Measurements from ENCODE around the gene RFX5. TPM values are rescaled to one million over a fixed set of nuclear protein-coding genes. Genes with fewer than 3 reads are reported as not detected.
A peak's percentile ranks its signal among the peaks of the same experiment; 100 is the strongest.

The RFX5 gene
- total and polyA plus RNA-seq, 12 donors: 22.6 to 82.5 (median 50.0) TPM

DNA sequence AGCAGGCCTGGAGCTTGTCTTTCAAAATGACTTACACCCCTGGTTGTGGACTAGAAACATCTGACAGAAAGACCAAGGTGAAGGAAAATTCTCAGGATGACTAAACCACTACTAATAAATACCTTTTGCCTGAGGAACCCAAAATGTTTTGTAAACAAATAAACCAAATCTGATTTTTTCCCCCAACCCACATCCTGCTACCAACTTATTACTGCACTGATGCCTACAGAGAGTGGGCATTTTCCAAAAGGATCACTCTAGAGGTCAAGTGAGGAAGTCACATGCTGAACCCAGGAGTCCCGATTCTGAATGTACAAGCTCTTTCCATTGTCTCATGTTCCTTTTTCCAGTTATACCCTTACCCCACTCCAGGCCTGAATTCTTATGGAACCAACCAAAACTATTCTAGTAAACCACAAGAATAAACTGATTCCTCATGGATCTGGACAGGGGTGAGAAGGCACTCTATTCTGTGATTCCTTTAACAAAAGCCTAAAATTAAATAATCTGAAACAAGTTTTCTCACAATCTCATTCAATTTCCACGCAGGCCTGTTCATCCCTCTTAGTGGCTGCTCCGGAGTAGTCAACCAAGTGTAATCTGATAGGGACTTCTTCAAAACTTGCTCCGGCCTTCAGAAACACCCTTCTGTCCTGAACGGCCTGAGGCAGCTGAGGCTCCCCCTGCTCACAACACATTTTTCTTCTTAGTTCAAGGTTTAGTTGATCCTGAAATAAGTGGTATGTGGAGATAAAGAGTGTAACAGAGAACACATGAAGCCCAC is 21.2 kb downstream of the RFX5 start:
- WGBS, 4 donors: 12 to 25% (median 19%) methylated on average over 5 of the region's 5 CpGs
- Histone ChIP-seq H3K36me3 (replicated peaks in 1 of 2) (peaks cover 0 to 29% of the 10 kb centered on the region in 2 donors), H3K9me3 (replicated peaks in 1 of 3) (no peaks in the 10 kb centered on the region), H3K4me3 (peak overlapping the region in 2 of 4 donors; percentile 69 to 82), H3K4me1 (replicated peaks in 1 of 2) (peaks cover 26 to 34% of the 10 kb centered on the region in 2 donors), H3K27ac (peak overlapping the region in 4 of 5 donors; percentile 45 to 95 (median 90)), H3K27me3 (no peaks in the 10 kb centered on the region)
- TF ChIP-seq, protein P1, sequence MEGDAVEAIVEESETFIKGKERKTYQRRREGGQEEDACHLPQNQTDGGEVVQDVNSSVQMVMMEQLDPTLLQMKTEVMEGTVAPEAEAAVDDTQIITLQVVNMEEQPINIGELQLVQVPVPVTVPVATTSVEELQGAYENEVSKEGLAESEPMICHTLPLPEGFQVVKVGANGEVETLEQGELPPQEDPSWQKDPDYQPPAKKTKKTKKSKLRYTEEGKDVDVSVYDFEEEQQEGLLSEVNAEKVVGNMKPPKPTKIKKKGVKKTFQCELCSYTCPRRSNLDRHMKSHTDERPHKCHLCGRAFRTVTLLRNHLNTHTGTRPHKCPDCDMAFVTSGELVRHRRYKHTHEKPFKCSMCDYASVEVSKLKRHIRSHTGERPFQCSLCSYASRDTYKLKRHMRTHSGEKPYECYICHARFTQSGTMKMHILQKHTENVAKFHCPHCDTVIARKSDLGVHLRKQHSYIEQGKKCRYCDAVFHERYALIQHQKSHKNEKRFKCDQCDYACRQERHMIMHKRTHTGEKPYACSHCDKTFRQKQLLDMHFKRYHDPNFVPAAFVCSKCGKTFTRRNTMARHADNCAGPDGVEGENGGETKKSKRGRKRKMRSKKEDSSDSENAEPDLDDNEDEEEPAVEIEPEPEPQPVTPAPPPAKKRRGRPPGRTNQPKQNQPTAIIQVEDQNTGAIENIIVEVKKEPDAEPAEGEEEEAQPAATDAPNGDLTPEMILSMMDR (IDR thresholded peaks at IDR 0.05): no peak
- TF ChIP-seq POLR2A (IDR thresholded peaks at IDR 0.05): peak in 1 of 2 donors; percentile 23
- DNase-seq: peak in 3 of 7 donors; percentile 21 to 37 (median 29)
- intact Hi-C loops (cut with DNase I): no loop called here

DNA sequence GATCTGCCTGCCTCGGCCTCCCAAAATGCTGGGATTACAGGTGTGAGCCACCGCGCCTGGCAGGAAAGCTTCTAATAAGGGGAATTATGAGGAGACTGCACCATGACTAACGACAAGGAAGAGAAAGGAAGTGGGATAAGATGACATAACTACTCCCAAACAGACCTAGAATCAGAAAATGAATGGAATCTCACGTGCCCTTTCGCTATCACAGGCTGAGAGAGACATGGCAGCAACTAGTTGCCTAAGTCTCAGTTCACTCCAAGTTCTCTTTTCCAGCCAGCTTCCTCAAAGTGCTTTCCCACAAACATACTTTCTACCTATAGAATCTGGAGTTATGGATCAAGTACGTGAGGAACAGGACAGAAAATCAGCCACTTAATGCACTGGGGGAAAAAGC is 21.8 kb downstream of the RFX5 start:
- H3K4me3 ChIP-seq: no peak overlapping the region
- peaks cover 26 to 35% of the 10 kb centered on the region in 2 donors for H3K4me1 ChIP-seq (replicated peaks in 1 of 2)
- H3K27ac ChIP-seq: peak overlapping the region in 1 of 5 donors; percentile 92
- peaks cover 0 to 32% of the 10 kb centered on the region in 2 donors for H3K36me3 ChIP-seq (replicated peaks in 1 of 2)
- intact Hi-C loops (cut with DNase I): no loop called here
- WGBS, 4 donors: 75 to 82% (median 79%) methylated on average over 7 of the region's 7 CpGs
- TF ChIP-seq POLR2A (IDR thresholded peaks at IDR 0.05): no peak
- TF ChIP-seq, protein P1 (IDR thresholded peaks at IDR 0.05): no peak
- no peaks in the 10 kb centered on the region for H3K27me3 ChIP-seq
- H3K9me3 ChIP-seq (replicated peaks in 1 of 3): no peaks in the 10 kb centered on the region
- DNase-seq: no peak

DNA sequence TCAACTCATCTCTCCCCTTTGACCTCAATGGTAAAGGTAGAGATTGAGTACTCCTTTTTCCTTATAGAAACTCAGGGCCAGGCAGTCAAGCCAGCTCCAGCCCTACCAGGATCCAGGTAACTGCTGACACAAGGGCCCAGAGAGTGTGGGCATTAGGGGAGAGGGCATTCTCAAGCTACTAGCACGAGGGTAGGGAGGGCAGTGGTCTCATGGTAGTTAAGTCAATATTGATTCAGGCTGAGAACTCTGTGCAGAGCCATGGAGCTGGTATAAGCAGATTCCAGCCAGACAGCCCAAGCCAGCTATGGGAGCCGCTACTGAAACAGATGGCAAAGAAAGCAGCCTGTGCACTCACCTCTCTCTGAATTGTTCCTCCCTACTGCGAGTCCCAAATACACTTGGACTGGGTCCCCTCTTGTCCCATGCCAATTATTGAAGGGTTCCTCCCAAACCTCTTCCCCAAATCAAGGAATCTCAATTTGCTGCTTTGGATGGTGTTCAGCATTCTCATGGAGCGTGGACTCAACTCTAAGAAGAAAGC is 22.6 kb downstream of the RFX5 start:
- 91 to 97% (median 94%) methylated on average over 4 of the region's 4 CpGs for WGBS, 4 donors
- Histone ChIP-seq H3K4me1 (replicated peaks in 1 of 2) (peaks cover 26 to 35% of the 10 kb centered on the region in 2 donors), H3K4me3 (no peak overlapping the region), H3K27ac (no peak overlapping the region), H3K9me3 (replicated peaks in 1 of 3) (no peaks in the 10 kb centered on the region), H3K27me3 (no peaks in the 10 kb centered on the region), H3K36me3 (replicated peaks in 1 of 2) (peaks cover 0 to 34% of the 10 kb centered on the region in 2 donors)
- intact Hi-C loops (cut with DNase I): no loop called here
- TF ChIP-seq, protein P1 (IDR thresholded peaks at IDR 0.05): no peak
- no peak for TF ChIP-seq POLR2A (IDR thresholded peaks at IDR 0.05)
- no peak for DNase-seq

DNA sequence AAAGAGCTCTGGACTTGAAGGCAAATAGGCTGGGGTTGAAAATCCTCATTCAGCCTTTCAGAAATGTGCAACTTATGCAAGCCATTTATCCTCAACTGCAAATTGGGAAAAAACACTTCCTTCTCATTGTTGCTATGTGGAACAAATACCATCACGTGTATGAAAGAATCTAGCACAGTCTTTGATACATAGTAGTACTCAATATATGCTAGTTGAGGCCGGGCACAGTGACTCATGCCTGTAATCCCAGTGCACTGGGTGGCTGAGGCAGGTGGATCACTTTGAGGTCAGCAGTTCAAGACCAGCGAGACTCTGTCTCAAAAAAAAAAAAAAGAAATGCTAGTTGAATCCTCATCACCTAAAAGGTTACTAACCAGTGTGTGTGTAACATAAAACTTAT is 28.1 kb downstream of the RFX5 start:
- TF ChIP-seq, protein P1 (IDR thresholded peaks at IDR 0.05): no peak
- no peak for TF ChIP-seq POLR2A (IDR thresholded peaks at IDR 0.05)
- no peak overlapping the region for H3K4me3 ChIP-seq
- H3K27ac ChIP-seq: no peak overlapping the region
- intact Hi-C loops (cut with DNase I): no loop called here
- H3K4me1 ChIP-seq (replicated peaks in 1 of 2): peaks cover 9 to 13% of the 10 kb centered on the region in 2 donors
- no peaks in the 10 kb centered on the region for H3K27me3 ChIP-seq
- DNase-seq: no peak
- 62 to 80% (median 67%) methylated on average over 3 of the region's 3 CpGs for WGBS, 4 donors
- no peaks in the 10 kb centered on the region for H3K9me3 ChIP-seq (replicated peaks in 1 of 3)
- peaks cover 0 to 66% of the 10 kb centered on the region in 2 donors for H3K36me3 ChIP-seq (replicated peaks in 1 of 2)

All from adrenal gland (tissue), 12 donors.